ENCODE results near the gene FUBP3. TPM values are rescaled to one million over a fixed set of nuclear protein-coding genes. Genes with fewer than 3 reads are reported as not detected.

FUBP3 gene
- polyA plus RNA-seq, 2 of the 4 experiments (the other 2 are of a cell fraction) = 43.5 to 67.7 TPM

GRCh38 chr9:130667120-130667435, 87.7 kb downstream of the FUBP3 start:
- H3K9me3 ChIP-seq = no peaks in the 10 kb centered on the region
- DNase-seq (ENCODE audit: low read depth in 1 of 2, low spot score in 1 of 2) (no peak), FAIRE-seq (no peak), ATAC-seq (no peak)
- TF ChIP-seq HOXB5 (CRISPR knock-in tag; IDR thresholded peaks at IDR 0.05) = no peak
- no peak for TF ChIP-seq RNF2 (IDR thresholded peaks at IDR 0.05; ENCODE audit: borderline replicate concordance, low read depth)
- no peak for TF ChIP-seq CBX8 (IDR thresholded peaks at IDR 0.05)
- no peak for TF ChIP-seq SREBF2 (IDR thresholded peaks at IDR 0.05)
- TF ChIP-seq KDM5A (IDR thresholded peaks at IDR 0.05) = no peak
- WGBS (ENCODE audit: missing lambda C conversion rate) = 79% methylated on average over 4 of the region's 4 CpGs
- no peak overlapping the region for H3K4me3 ChIP-seq
- peaks cover 22% of the 10 kb centered on the region; the same call in 2 of the 3 replicates for H3K4me1 ChIP-seq
- ChIA-PET CTCF (interaction anchor here (1.0 to 4.6 kb wide), 5 partner anchors 11 to 204 kb away, joined by 3 to 22 read pairs (median 5); no protein-coding TSS in a partner anchor), POLR2A (no interaction called here)
- H3K27ac ChIP-seq = no peak overlapping the region
- H3K4me2 ChIP-seq = no peak overlapping the region

- Histone ChIP-seq H3K9me3 (no peaks in the 10 kb centered on the region), H3K4me3 (no peak overlapping the region), H3K4me1 (peaks cover 22% of the 10 kb centered on the region; the same call in 2 of the 3 replicates), H3K4me2 (no peak overlapping the region), H3K27ac (no peak overlapping the region)
- no peak for DNase-seq (ENCODE audit: low read depth in 1 of 2, low spot score in 1 of 2)
- WGBS (ENCODE audit: missing lambda C conversion rate) = 89% methylated on average over 13 of the region's 13 CpGs
- CTCF ChIA-PET = interaction anchor here (0.6 to 4.6 kb wide), 7 partner anchors 10 to 278 kb away, joined by 3 to 22 read pairs (median 4); no protein-coding TSS in a partner anchor
- no peak for ATAC-seq
- POLR2A ChIA-PET = interaction anchor here (0.6 kb wide), 1 partner anchor 92 kb away, joined by 3 read pairs; no protein-coding TSS in a partner anchor
- no peak for TF ChIP-seq CHD4 (IDR thresholded peaks at IDR 0.05; ENCODE audit: borderline replicate concordance)
- TF ChIP-seq RCOR1 (IDR thresholded peaks at IDR 0.05; ENCODE audit: low read depth, low read length) = no peak
- no peak for TF ChIP-seq JUNB (IDR thresholded peaks at IDR 0.05)
- no peak for TF ChIP-seq CBX8 (IDR thresholded peaks at IDR 0.05)
- TF ChIP-seq EP300 (IDR thresholded peaks at IDR 0.05) = no peak
- no peak for TF ChIP-seq MYC (IDR thresholded peaks at IDR 0.05; ENCODE audit: borderline replicate concordance, low read length)
- TF ChIP-seq HES2 (IDR thresholded peaks at IDR 0.05) = no peak
- TF ChIP-seq FOSL2 (IDR thresholded peaks at IDR 0.05) = no peak
- no peak for TF ChIP-seq FOSL2 (CRISPR knock-in tag; IDR thresholded peaks at IDR 0.05)
- no peak for TF ChIP-seq NR3C1 (IDR thresholded peaks at IDR 0.05)
- no peak for TF ChIP-seq GATA3 (IDR thresholded peaks at IDR 0.05; ENCODE audit: borderline replicate concordance)
- TF ChIP-seq ZSCAN20 (CRISPR knock-in tag; IDR thresholded peaks at IDR 0.05) = no peak
- TF ChIP-seq PBX3 (IDR thresholded peaks at IDR 0.05) = no peak
- no peak for TF ChIP-seq RNF2 (IDR thresholded peaks at IDR 0.05; ENCODE audit: borderline replicate concordance, low read depth)
- TF ChIP-seq BHLHE40 (IDR thresholded peaks at IDR 0.05; ENCODE audit: low read depth, low read length) = no peak
- no peak for TF ChIP-seq KDM5A (IDR thresholded peaks at IDR 0.05)
- no peak for TF ChIP-seq E2F6 (IDR thresholded peaks at IDR 0.05; ENCODE audit: borderline replicate concordance, low read depth)
- no peak for TF ChIP-seq TFCP2L1 (CRISPR knock-in tag; IDR thresholded peaks at IDR 0.05)
- no peak for TF ChIP-seq PHF8 (IDR thresholded peaks at IDR 0.05; ENCODE audit: borderline replicate concordance, low read depth)
- no peak for TF ChIP-seq HOXB5 (CRISPR knock-in tag; IDR thresholded peaks at IDR 0.05)
- FAIRE-seq = no peak
Observed at GRCh38 chr9:130668196-130668595, 88.8 kb downstream of the FUBP3 start.

GRCh38 chr9:130668659-130669058, 89.3 kb downstream of the FUBP3 start:
- H3K27ac ChIP-seq = no peak overlapping the region
- H3K4me3 ChIP-seq = no peak overlapping the region
- no peak for TF ChIP-seq BCL3 (IDR thresholded peaks at IDR 0.05)
- no peak for TF ChIP-seq BHLHE40 (IDR thresholded peaks at IDR 0.05; ENCODE audit: low read depth, low read length)
- no peak for TF ChIP-seq ELK1 (IDR thresholded peaks at IDR 0.05; ENCODE audit: low read depth, low read length)
- TF ChIP-seq EHF (CRISPR knock-in tag; IDR thresholded peaks at IDR 0.05) = no peak
- TF ChIP-seq HEYL (CRISPR knock-in tag; IDR thresholded peaks at IDR 0.05) = no peak
- no peak for TF ChIP-seq NFE2L2 (conservative IDR thresholded peaks at IDR 0.05; ENCODE audit: low read length)
- no peak for TF ChIP-seq CHD2 (IDR thresholded peaks at IDR 0.05; ENCODE audit: low read length, partially characterized antibody)
- no peak for TF ChIP-seq USF2 (IDR thresholded peaks at IDR 0.05)
- H3K9me3 ChIP-seq = no peaks in the 10 kb centered on the region
- POLR2A ChIA-PET = no interaction called here
- CTCF ChIA-PET = interaction anchor here (0.6 to 4.6 kb wide), 7 partner anchors 10 to 278 kb away, joined by 3 to 22 read pairs (median 5); no protein-coding TSS in a partner anchor
- ATAC-seq (no peak), FAIRE-seq (no peak), DNase-seq (ENCODE audit: low read depth in 1 of 2, low spot score in 1 of 2) (no peak)
- no peak overlapping the region for H3K4me2 ChIP-seq
- 73% methylated on average over 12 of the region's 12 CpGs for WGBS (ENCODE audit: missing lambda C conversion rate)
- peaks cover 22% of the 10 kb centered on the region; the same call in 2 of the 3 replicates for H3K4me1 ChIP-seq

Data from A549 (cell line).